Activated T-helper 1 cell treated with anti-CD3 and anti-CD28 coated beads, Interleukin-2, amount 50 U/mL, for 16 hours (primary cell): ENCODE results near the gene ODF2L.

Experiments used
- DNase-seq, 2 donors: peaks; one replicate each; pipeline ENCODE4 v3.0.0-alpha.2; 2020; ENCODE audit warnings: low read depth in 1 of 2, low spot score in 1 of 2

The ODF2L gene

DNA sequence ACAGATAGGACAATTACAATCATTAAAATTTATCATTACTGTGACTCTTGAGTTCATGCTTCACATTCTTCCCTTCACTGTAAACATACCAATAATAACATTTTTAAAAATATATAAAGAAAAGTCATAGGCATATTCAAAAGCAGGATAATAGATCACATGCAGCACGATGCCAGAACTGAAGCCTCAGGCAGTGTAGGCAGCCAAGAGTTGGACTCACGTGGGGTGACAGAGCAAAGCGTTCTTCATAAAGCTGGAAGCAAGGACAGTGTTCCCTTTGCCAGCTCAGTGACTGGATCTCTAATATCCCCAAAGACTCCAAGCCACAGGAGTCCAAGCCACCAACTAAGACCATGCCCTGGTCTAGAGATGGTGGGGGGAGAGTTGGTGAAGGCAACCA, 77.7 kb downstream of the ODF2L start:
- no peak for DNase-seq

DNA sequence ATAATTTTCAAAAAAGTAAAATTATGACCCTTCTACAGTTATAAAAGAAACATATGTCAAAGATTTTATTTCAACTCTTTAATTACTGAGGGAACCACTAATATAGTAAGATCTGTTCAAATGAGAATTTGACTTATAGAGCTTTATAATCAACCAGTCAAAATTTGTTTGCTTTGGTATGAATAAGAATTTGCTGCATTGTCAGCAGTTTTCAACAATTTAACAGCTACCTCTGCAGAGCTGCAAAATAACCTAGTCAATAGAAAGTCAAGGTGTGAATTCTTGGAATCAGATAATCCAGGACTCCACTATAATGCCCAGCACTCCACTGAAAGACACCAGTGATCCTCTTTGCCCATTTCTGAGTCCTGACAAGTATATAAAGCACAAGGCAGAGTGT, 78.2 kb downstream of the ODF2L start:
- DNase-seq, result no peak

DNA sequence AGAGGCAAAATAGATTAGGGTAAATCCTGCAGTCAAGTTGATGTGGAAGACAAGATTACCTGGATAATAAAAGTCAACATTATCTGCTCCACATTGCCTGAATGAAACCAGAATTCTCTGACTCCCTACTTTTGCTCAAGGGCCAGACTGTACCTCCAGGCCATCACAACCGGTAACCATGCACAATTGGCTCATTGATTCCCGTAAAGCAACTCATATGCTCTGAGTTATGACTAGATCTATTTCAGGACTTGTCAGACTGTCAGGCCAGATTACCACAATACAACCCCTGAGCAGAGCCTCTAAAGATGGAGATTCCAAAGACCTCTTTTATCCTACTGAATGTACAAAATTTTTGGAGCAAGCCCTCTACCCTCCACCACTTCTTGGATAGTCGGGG, 90.4 kb downstream of the ODF2L start:
- no peak for DNase-seq

DNA sequence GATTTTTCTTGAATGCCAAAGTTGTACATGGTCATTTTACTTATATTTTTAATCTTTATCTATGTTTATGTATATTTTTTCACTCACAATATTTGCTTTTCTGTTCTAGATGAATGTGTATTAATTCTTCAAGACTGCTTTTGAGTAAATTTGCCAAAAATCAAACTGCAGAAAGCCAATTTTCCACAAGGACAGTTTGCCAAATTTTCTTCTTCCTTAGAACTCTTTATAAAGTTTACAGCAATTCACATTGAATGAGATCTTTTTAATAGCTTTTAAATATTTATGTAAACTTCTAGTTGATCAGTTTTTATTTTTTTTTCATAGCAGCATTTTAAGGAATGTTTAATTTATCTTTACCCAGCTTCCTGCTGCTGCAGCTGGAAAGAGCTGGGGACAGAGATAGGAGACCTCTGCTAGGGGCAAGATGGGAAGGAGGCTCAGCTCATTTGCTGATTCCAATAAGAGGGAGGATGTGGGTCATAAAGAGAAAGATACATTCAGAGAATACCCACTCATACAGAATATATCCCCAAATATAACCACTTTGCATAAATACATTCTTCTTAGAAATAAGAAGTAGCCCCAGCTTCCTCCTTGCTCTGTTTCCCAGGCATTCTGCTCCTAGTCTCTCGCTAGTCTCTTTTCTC, 93.0 kb downstream of the ODF2L start:
- no peak for DNase-seq
